ENCODE data around the gene VWF. TPM values are rescaled to one million over a fixed set of nuclear protein-coding genes. Genes with fewer than 3 reads are reported as not detected.
A peak's percentile ranks its signal among the peaks of the same experiment; 100 is the strongest.

VWF gene
- total RNA-seq, 2 donors from 2014 or later = 248 to 476 TPM

DNA sequence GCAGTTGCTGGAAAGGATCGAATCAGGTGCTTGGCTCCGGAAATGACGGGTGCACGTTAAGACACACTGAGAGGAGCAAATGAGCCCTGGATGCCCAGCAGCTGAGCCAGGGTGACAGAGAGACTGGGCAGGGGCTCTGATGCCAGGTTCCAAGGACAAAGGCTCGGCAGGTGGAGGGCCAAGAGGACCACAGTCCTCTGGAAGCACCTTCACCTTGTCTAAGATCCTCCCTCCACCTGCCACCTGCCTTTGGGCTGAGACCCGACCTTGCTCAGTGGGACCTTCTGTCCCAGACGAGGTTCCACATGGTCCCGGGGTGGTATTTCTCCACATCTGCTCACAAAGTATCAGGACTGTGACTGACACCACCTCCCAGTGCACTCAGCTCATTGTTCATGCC lies 180.4 kb downstream of the VWF start:
- peaks cover 36% of the 10 kb centered on the region for H3K27me3 Mint-ChIP-seq (ENCODE audit: insufficient read depth)
- no peak for DNase-seq
- WGBS, 2 experiments (ENCODE audit: insufficient coverage in 1 of 2, insufficient read length in 1 of 2) = 88 to 94% methylated on average over 6 to 8 of the region's 8 CpGs

DNA sequence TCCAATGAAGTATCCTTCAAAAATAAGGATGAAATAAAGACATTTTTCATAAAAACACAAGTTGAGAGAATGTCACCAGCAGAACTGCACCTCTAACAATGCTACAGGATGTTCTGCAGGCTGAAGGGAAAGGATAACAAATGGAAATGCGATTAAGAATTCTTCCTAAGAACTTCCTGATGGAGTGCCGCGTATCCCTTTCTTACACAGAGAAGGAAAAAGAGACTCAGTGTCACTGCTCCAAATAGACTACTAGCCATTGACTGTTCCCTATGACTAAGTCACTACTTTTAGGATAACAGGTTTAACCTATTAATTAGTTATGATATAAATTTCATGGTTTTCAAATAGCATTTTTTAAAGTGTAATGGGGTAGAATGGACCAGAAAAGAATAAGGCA lies 182.6 kb downstream of the VWF start:
- no peak overlapping the region for H3K9ac ChIP-seq (ENCODE audit: extremely low read depth, low read length, poor library complexity, severe bottlenecking)
- Mint-ChIP-seq H3K4me1 (peaks cover 12% of the 10 kb centered on the region), H3K27me3 (ENCODE audit: insufficient read depth) (peaks cover 19% of the 10 kb centered on the region), H3K27ac (no peak overlapping the region), H3K36me3 (ENCODE audit: low read depth) (peaks cover 63% of the 10 kb centered on the region), H3K9me3 (no peaks in the 10 kb centered on the region), H3K4me3 (no peak overlapping the region)
- no peaks in the 10 kb centered on the region for H3K4me1 ChIP-seq (ENCODE audit: control insufficient read depth, insufficient read depth, low read length)
- WGBS, 2 experiments (ENCODE audit: insufficient coverage in 1 of 2, insufficient read length in 1 of 2) = 89 to 94% methylated on average over 3 of the region's 3 CpGs
- peak; percentile 10 for DNase-seq
- no peak overlapping the region for H3K27ac ChIP-seq (ENCODE audit: low read depth, low read length)
- TF ChIP-seq, protein P1, sequence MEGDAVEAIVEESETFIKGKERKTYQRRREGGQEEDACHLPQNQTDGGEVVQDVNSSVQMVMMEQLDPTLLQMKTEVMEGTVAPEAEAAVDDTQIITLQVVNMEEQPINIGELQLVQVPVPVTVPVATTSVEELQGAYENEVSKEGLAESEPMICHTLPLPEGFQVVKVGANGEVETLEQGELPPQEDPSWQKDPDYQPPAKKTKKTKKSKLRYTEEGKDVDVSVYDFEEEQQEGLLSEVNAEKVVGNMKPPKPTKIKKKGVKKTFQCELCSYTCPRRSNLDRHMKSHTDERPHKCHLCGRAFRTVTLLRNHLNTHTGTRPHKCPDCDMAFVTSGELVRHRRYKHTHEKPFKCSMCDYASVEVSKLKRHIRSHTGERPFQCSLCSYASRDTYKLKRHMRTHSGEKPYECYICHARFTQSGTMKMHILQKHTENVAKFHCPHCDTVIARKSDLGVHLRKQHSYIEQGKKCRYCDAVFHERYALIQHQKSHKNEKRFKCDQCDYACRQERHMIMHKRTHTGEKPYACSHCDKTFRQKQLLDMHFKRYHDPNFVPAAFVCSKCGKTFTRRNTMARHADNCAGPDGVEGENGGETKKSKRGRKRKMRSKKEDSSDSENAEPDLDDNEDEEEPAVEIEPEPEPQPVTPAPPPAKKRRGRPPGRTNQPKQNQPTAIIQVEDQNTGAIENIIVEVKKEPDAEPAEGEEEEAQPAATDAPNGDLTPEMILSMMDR (conservative IDR thresholded peaks at IDR 0.05) = no peak
- peaks cover 22% of the 10 kb centered on the region for H3K36me3 ChIP-seq (ENCODE audit: control insufficient read depth, insufficient read depth, low read length)
- H3K27me3 ChIP-seq (ENCODE audit: control insufficient read depth, insufficient read depth, low read length, poor library complexity, severe bottlenecking) = peaks cover 14% of the 10 kb centered on the region
- no peak overlapping the region for H3K4me3 ChIP-seq (ENCODE audit: low read length)
- H3K9me3 ChIP-seq (ENCODE audit: control insufficient read depth, low read length) = no peaks in the 10 kb centered on the region

More for the DNA sequence above, 180.4 kb downstream of the VWF start:
- H3K36me3 ChIP-seq (ENCODE audit: control insufficient read depth, insufficient read depth, low read length) = peaks cover 31% of the 10 kb centered on the region
- H3K27ac Mint-ChIP-seq = no peak overlapping the region
- peak overlapping the region; percentile 70 for H3K4me3 Mint-ChIP-seq
- H3K27ac ChIP-seq (ENCODE audit: low read depth, low read length) = no peak overlapping the region
- peaks cover 3% of the 10 kb centered on the region for H3K4me1 ChIP-seq (ENCODE audit: control insufficient read depth, insufficient read depth, low read length)
- peaks cover 76% of the 10 kb centered on the region for H3K36me3 Mint-ChIP-seq (ENCODE audit: low read depth)
- H3K9ac ChIP-seq (ENCODE audit: extremely low read depth, low read length, poor library complexity, severe bottlenecking) = no peak overlapping the region
- H3K4me1 Mint-ChIP-seq = peaks cover 21% of the 10 kb centered on the region
- no peak overlapping the region for H3K4me3 ChIP-seq (ENCODE audit: low read length)
- TF ChIP-seq, protein P1 (conservative IDR thresholded peaks at IDR 0.05) = no peak
- H3K9me3 Mint-ChIP-seq = no peaks in the 10 kb centered on the region
- no peaks in the 10 kb centered on the region for H3K9me3 ChIP-seq (ENCODE audit: control insufficient read depth, low read length)
- peaks cover 14% of the 10 kb centered on the region for H3K27me3 ChIP-seq (ENCODE audit: control insufficient read depth, insufficient read depth, low read length, poor library complexity, severe bottlenecking)

DNA sequence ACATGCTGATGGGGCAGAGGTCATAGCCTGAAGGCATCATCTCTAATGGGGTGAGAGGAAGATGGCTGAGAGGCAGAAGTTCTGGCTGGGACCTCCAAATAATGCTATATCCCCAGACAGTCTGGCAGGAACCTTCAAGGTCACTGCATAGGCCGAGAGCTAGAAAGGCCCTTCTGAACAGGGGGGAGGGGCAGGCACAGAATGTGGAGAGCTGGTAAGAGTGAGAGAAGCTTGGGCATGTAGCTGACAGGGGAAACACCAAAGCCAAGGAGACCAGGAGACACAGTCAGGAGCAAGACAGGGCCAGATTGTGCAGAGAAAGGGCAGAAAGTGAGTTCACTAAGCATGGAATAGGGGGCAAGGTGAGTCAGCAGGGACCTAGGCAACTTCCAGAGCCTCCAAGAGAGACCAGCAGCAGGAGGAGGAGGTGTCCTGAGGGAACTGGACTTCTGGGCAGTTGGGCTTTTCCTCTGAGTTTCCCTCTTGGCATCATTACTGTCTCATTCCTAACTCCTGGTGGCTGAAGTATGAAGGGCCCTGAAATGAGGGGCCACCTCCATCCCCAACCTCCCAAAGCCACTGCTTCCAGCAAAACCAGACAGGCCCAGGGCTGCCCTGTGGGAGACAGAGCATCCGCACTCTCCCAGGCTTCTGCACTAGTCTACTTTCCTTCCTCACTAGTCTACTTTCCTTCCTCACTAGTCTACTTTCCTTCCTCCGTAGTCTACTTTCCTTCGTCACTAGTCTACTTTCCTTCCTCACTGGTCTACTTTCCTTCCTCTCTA lies 196.5 kb downstream of the VWF start:
- Mint-ChIP-seq H3K4me1 (peaks cover 27% of the 10 kb centered on the region), H3K27me3 (ENCODE audit: insufficient read depth) (peaks cover 12% of the 10 kb centered on the region), H3K4me3 (no peak overlapping the region), H3K36me3 (ENCODE audit: low read depth) (peaks cover 19% of the 10 kb centered on the region), H3K27ac (no peak overlapping the region), H3K9me3 (no peaks in the 10 kb centered on the region)
- Histone ChIP-seq H3K27ac (ENCODE audit: low read depth, low read length) (no peak overlapping the region), H3K27me3 (ENCODE audit: control insufficient read depth, insufficient read depth, low read length, poor library complexity, severe bottlenecking) (no peaks in the 10 kb centered on the region), H3K4me1 (ENCODE audit: control insufficient read depth, insufficient read depth, low read length) (peaks cover 11% of the 10 kb centered on the region), H3K4me3 (ENCODE audit: low read length) (no peak overlapping the region), H3K9ac (ENCODE audit: extremely low read depth, low read length, poor library complexity, severe bottlenecking) (no peak overlapping the region), H3K36me3 (ENCODE audit: control insufficient read depth, insufficient read depth, low read length) (no peaks in the 10 kb centered on the region), H3K9me3 (ENCODE audit: control insufficient read depth, low read length) (no peaks in the 10 kb centered on the region)
- TF ChIP-seq, protein P1 (conservative IDR thresholded peaks at IDR 0.05) = no peak
- DNase-seq = peak; percentile 29
- WGBS, 2 experiments (ENCODE audit: insufficient coverage in 1 of 2, insufficient read length in 1 of 2) = 90 to 100% methylated on average over 2 to 4 of the region's 4 CpGs
